C4-2B (cell line): ENCODE data around the gene PRR5.

Experiments
- ZFX ChIP-seq: fragments of 450-650 bp; IDR thresholded peaks from 2 replicates; pipeline ENCODE4 v1.6.1; 2017
- TF ChIP-seq, protein P1 (sequence below): fragments of 450-650 bp; conservative IDR thresholded peaks from 2 replicates; pipeline ENCODE4 v1.5.1; 2017; ENCODE audit warnings: mild to moderate bottlenecking

DNA sequence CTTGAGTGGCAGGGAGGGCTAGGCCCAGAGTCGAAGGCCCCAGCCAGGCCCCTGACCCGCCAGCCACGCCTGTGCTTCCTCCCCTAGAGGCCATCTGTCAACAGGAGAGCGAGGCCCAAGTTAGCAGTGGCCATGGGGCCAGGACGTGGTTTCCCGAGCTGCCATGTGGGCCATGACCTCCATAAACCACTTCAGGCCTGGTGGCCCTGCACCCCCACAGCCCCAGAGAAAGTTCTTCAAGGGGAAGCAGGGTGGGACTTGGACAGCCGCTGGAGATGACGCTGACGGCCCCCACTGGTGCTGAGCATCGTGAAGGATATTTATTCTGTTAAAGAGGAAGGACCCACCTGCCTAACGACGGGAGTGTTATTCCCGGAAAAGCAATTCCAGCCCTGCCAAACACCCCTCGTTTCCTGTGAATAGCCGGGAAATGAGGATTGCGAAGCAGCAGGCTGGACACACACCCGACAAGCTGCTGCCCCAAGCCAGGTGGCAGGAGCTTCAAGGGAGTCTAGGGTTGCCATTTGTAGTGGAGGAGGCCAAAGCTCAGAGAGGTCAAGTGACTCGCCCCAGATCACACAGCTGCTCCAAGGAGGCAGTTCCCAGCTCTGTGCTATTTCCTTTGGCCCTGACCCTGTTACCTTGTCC is 12.8 kb downstream of the PRR5 start:
- TF ChIP-seq, protein P1, sequence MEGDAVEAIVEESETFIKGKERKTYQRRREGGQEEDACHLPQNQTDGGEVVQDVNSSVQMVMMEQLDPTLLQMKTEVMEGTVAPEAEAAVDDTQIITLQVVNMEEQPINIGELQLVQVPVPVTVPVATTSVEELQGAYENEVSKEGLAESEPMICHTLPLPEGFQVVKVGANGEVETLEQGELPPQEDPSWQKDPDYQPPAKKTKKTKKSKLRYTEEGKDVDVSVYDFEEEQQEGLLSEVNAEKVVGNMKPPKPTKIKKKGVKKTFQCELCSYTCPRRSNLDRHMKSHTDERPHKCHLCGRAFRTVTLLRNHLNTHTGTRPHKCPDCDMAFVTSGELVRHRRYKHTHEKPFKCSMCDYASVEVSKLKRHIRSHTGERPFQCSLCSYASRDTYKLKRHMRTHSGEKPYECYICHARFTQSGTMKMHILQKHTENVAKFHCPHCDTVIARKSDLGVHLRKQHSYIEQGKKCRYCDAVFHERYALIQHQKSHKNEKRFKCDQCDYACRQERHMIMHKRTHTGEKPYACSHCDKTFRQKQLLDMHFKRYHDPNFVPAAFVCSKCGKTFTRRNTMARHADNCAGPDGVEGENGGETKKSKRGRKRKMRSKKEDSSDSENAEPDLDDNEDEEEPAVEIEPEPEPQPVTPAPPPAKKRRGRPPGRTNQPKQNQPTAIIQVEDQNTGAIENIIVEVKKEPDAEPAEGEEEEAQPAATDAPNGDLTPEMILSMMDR = no peak
- TF ChIP-seq ZFX = no peak
